ENCODE measurements around the gene ANXA8L1.

GRCh38 chr10:46330894-46331293, 44.7 kb upstream of the ANXA8L1 start:
- TF ChIP-seq CTCF (IDR thresholded peaks at IDR 0.05; ENCODE audit: low read length) (no peak), EZH2 (optimal IDR thresholded peaks at IDR 0.05; ENCODE audit: low read depth, low read length) (no peak)

Data from MM.1S (cell line).